ENCODE measurements around the gene FAM177A1. TPM values are rescaled to one million over a fixed set of nuclear protein-coding genes. Genes with fewer than 3 reads are reported as not detected.

The FAM177A1 gene
- total and polyA plus RNA-seq, 2 of the 13 experiments (the other 11 are each of a cell fraction or from before 2014, with no cell fraction given): 72.9 to 119 TPM

DNA sequence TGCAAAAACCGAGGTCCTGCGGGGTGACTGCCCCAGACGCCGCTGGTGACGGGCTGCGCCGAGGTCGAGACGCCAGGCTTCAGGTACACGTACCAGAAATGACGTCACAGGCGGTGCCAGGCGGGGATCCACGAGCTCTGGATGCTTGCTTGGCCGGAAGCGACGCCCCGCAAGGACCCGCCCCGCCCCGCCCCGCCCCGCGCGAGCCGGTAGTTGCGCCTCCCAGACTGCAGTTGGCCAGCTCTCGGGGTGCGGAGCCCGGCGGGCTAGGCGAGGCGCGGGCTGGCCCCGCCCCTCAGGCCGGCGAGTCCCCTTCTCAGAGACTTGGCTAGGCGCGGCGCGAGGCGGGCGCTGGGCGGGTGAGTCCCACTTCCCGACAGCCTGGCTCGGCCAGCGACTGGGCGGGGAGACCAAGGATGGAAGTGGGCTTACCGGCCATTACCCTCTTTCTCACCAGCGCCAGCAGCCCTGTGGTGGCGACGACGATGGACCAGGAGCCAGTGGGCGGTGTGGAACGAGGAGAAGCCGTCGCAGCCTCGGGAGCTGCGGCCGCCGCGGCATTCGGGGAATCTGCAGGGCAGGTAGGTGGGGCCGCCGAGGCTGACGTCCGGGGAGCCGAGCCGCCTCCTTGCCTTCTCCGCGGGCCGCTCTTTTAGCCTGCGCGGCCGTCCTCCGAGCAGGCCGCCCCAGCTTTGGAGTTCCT is at the start of gene FAM177A1 (continued):
- TF ChIP-seq, protein P1, sequence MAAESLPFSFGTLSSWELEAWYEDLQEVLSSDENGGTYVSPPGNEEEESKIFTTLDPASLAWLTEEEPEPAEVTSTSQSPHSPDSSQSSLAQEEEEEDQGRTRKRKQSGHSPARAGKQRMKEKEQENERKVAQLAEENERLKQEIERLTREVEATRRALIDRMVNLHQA (CRISPR knock-in tag; IDR thresholded peaks at IDR 0.05): no peak; the same call in 1 of the 2 replicates
- TF ChIP-seq TEAD3 (CRISPR knock-in tag; optimal IDR thresholded peaks at IDR 0.05; ENCODE audit: borderline replicate concordance) (no peak), ZNF256 (CRISPR knock-in tag; conservative IDR thresholded peaks at IDR 0.05) (peak; percentile 91), SNRNP70 (IDR thresholded peaks at IDR 0.05; ENCODE audit: low read depth, low read length) (no peak), ZNF232 (CRISPR knock-in tag; IDR thresholded peaks at IDR 0.05; ENCODE audit: borderline replicate concordance) (peak; percentile 95), ZNF205 (CRISPR knock-in tag; IDR thresholded peaks at IDR 0.05) (peak; percentile 89), ZNF563 (CRISPR knock-in tag; IDR thresholded peaks at IDR 0.05) (peak; percentile 99), ZKSCAN1 (IDR thresholded peaks at IDR 0.05; ENCODE audit: low read length) (peak; percentile 44; the same call in 1 of the 2 replicates), SIX4 (CRISPR knock-in tag; IDR thresholded peaks at IDR 0.05) (peak; percentile 33; the same call in 1 of the 2 replicates), CEBPB (IDR thresholded peaks at IDR 0.05; ENCODE audit: borderline replicate concordance, low read depth, low read length) (0 out of 2 replicates have a peak, but pooled peaks have one; percentile 2), ZNF121 (CRISPR knock-in tag; IDR thresholded peaks at IDR 0.05) (peak; percentile 84), MED8 (CRISPR knock-in tag; IDR thresholded peaks at IDR 0.05; ENCODE audit: insufficient replicate concordance) (peak; percentile 98), SALL2 (CRISPR knock-in tag; IDR thresholded peaks at IDR 0.05) (peak; percentile 97), ZNF562 (CRISPR knock-in tag; IDR thresholded peaks at IDR 0.05; ENCODE audit: borderline replicate concordance) (no peak), MXI1 (IDR thresholded peaks at IDR 0.05; ENCODE audit: borderline replicate concordance, low read depth, low read length) (peak; percentile 83; the same call in 1 of the 3 replicates), ZEB1 (IDR thresholded peaks at IDR 0.05; ENCODE audit: insufficient replicate concordance, low read depth) (peak; percentile 85), ZNF619 (CRISPR knock-in tag; IDR thresholded peaks at IDR 0.05) (peak; percentile 99), SP140L (CRISPR knock-in tag; IDR thresholded peaks at IDR 0.05; ENCODE audit: borderline replicate concordance) (no peak), FOXK1 (CRISPR knock-in tag; IDR thresholded peaks at IDR 0.05; ENCODE audit: borderline replicate concordance, low read depth) (peak; percentile 87)
- TF ChIP-seq, protein P2, sequence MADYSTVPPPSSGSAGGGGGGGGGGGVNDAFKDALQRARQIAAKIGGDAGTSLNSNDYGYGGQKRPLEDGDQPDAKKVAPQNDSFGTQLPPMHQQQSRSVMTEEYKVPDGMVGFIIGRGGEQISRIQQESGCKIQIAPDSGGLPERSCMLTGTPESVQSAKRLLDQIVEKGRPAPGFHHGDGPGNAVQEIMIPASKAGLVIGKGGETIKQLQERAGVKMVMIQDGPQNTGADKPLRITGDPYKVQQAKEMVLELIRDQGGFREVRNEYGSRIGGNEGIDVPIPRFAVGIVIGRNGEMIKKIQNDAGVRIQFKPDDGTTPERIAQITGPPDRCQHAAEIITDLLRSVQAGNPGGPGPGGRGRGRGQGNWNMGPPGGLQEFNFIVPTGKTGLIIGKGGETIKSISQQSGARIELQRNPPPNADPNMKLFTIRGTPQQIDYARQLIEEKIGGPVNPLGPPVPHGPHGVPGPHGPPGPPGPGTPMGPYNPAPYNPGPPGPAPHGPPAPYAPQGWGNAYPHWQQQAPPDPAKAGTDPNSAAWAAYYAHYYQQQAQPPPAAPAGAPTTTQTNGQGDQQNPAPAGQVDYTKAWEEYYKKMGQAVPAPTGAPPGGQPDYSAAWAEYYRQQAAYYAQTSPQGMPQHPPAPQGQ (CRISPR knock-in tag; IDR thresholded peaks at IDR 0.05; ENCODE audit: borderline replicate concordance): no peak; the same call in 1 of the 2 replicates
- TF ChIP-seq, protein P3, sequence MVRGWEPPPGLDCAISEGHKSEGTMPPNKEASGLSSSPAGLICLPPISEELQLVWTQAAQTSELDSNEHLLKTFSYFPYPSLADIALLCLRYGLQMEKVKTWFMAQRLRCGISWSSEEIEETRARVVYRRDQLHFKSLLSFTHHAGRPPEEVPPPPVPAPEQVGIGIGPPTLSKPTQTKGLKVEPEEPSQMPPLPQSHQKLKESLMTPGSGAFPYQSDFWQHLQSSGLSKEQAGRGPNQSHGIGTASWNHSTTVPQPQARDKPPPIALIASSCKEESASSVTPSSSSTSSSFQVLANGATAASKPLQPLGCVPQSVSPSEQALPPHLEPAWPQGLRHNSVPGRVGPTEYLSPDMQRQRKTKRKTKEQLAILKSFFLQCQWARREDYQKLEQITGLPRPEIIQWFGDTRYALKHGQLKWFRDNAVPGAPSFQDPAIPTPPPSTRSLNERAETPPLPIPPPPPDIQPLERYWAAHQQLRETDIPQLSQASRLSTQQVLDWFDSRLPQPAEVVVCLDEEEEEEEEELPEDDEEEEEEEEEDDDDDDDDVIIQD (CRISPR knock-in tag; IDR thresholded peaks at IDR 0.05; ENCODE audit: low read depth): peak; percentile 75
- TF ChIP-seq, protein P4, sequence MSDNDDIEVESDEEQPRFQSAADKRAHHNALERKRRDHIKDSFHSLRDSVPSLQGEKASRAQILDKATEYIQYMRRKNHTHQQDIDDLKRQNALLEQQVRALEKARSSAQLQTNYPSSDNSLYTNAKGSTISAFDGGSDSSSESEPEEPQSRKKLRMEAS (IDR thresholded peaks at IDR 0.05): peak; percentile 75
- TF ChIP-seq, protein P5, sequence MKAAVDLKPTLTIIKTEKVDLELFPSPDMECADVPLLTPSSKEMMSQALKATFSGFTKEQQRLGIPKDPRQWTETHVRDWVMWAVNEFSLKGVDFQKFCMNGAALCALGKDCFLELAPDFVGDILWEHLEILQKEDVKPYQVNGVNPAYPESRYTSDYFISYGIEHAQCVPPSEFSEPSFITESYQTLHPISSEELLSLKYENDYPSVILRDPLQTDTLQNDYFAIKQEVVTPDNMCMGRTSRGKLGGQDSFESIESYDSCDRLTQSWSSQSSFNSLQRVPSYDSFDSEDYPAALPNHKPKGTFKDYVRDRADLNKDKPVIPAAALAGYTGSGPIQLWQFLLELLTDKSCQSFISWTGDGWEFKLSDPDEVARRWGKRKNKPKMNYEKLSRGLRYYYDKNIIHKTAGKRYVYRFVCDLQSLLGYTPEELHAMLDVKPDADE (CRISPR knock-in tag; IDR thresholded peaks at IDR 0.05): peak; percentile 98
